HepG2 (cell line): ENCODE data around the gene RAPGEF6. TPM values are rescaled to one million over a fixed set of nuclear protein-coding genes. Genes with fewer than 3 reads are reported as not detected.

Experiments used
- ATF6 ChIP-seq: sonication (generic); formaldehyde crosslinking; conservative IDR thresholded peaks from 2 replicates; pipeline ENCODE4 v1.4.0; 2020; ENCODE audit warnings: missing genetic modification reagents
- CEBPG ChIP-seq: IDR thresholded peaks from 2 replicates; pipeline ENCODE4 v1.6.1; 2016
- ETV5 ChIP-seq: IDR thresholded peaks from 2 replicates; pipeline ENCODE4 v1.6.1; 2018; ENCODE audit warnings: missing biosample characterization, missing genetic modification reagents, inconsistent platforms, borderline replicate concordance
- FOXA1 ChIP-seq, 2 experiments: fragments of 450-650 bp in 1 of 2; sonication (generic) in 1 of 2; formaldehyde crosslinking in 1 of 2; IDR thresholded peaks; 2 replicates each; pipeline versions ENCODE4 v1.4.0 to v1.6.1; 2016 to 2020; ENCODE audit warnings: missing genetic modification reagents in 1 of 2
- HMG20A ChIP-seq: IDR thresholded peaks from 2 replicates; pipeline ENCODE4 v1.6.1; 2016; ENCODE audit warnings: borderline replicate concordance
- ISL2 ChIP-seq: sonication (generic); formaldehyde crosslinking; IDR thresholded peaks from 2 replicates; pipeline ENCODE4 v1.5.0; 2020; ENCODE audit warnings: missing genetic modification reagents
- JUND ChIP-seq: sonication (generic); formaldehyde crosslinking; IDR thresholded peaks from 2 replicates; pipeline ENCODE4 v1.8.0; 2022; ENCODE audit warnings: mild to moderate bottlenecking, missing genetic modification reagents
- LBX2 ChIP-seq: sonication (generic); formaldehyde crosslinking; IDR thresholded peaks from 2 replicates; pipeline ENCODE4 v1.5.0; 2020; ENCODE audit warnings: missing genetic modification reagents, mild to moderate bottlenecking, borderline replicate concordance
- NFE2L2 ChIP-seq: fragments of 150-350 bp; IDR thresholded peaks from 2 replicates; pipeline ENCODE4 v1.6.1; 2014; ENCODE audit warnings: low read length
- PHB2 ChIP-seq: fragments of 450-650 bp; IDR thresholded peaks from 2 replicates; pipeline ENCODE4 v1.6.1; 2018; ENCODE audit not compliant: partially characterized antibody
- PHF20 ChIP-seq: sonication (generic); formaldehyde crosslinking; IDR thresholded peaks from 2 replicates; pipeline ENCODE4 v1.5.0; 2020; ENCODE audit warnings: mild to moderate bottlenecking, missing genetic modification reagents
- PLRG1 ChIP-seq: fragments of 450-650 bp; conservative IDR thresholded peaks from 2 replicates; pipeline ENCODE4 v1.6.1; 2016
- RAD21 ChIP-seq: fragments of 450-650 bp; formaldehyde crosslinking; IDR thresholded peaks from 2 replicates; pipeline ENCODE4 v1.5.0; 2020; ENCODE audit warnings: mild to moderate bottlenecking
- SCMH1 ChIP-seq: sonication (generic); formaldehyde crosslinking; IDR thresholded peaks from 2 replicates; pipeline ENCODE4 v1.9.0; 2021; ENCODE audit warnings: missing genetic modification reagents, mild to moderate bottlenecking, borderline replicate concordance
- SIX1 ChIP-seq: sonication (generic); formaldehyde crosslinking; IDR thresholded peaks from 2 replicates; pipeline ENCODE4 v1.4.0; 2020; ENCODE audit warnings: missing genetic modification reagents, borderline replicate concordance
- SP1 ChIP-seq, 2 experiments: fragments of 450-650 bp in 1 of 2; sonication (generic) in 1 of 2; formaldehyde crosslinking in 1 of 2; IDR thresholded peaks; 2 replicates each; pipeline versions ENCODE4 v1.4.0 to v1.6.1; 2016 to 2020; ENCODE audit warnings: missing genetic modification reagents in 1 of 2
- THAP11 ChIP-seq: IDR thresholded peaks from 2 replicates; pipeline ENCODE4 v1.6.1; 2016; ENCODE audit warnings: missing biosample characterization, missing genetic modification reagents
- TMF1 ChIP-seq: sonication (generic); formaldehyde crosslinking; IDR thresholded peaks from 2 replicates; pipeline ENCODE4 v1.8.1; 2022; ENCODE audit warnings: low read depth, missing genetic modification reagents
- ZFP36 ChIP-seq: fragments of 150-350 bp; IDR thresholded peaks from 2 replicates; pipeline ENCODE4 v1.6.1; 2018; ENCODE audit warnings: borderline replicate concordance, low read length, low read depth; ENCODE audit not compliant: partially characterized antibody
- ZNF292 ChIP-seq: sonication (generic); formaldehyde crosslinking; IDR thresholded peaks from 2 replicates; pipeline ENCODE4 v1.8.1; 2022; ENCODE audit warnings: mild to moderate bottlenecking, low read depth, missing genetic modification reagents, borderline replicate concordance
- ZNF317 ChIP-seq: sonication (generic); formaldehyde crosslinking; IDR thresholded peaks from 2 replicates; pipeline ENCODE4 v1.5.0; 2020; ENCODE audit warnings: mild to moderate bottlenecking, missing genetic modification reagents
- ZNF496 ChIP-seq: sonication (generic); formaldehyde crosslinking; IDR thresholded peaks from 2 replicates; pipeline ENCODE4 v1.8.1; 2023; ENCODE audit warnings: mild to moderate bottlenecking, moderate library complexity, missing genetic modification reagents; ENCODE audit not compliant: insufficient replicate concordance
- ZNF513 ChIP-seq: sonication (generic); formaldehyde crosslinking; conservative IDR thresholded peaks from 2 replicates; pipeline ENCODE4 v1.5.0; 2020; ENCODE audit warnings: missing genetic modification reagents
- ZNF543 ChIP-seq: sonication (generic); formaldehyde crosslinking; IDR thresholded peaks from 2 replicates; pipeline ENCODE4 v1.4.0; 2020; ENCODE audit warnings: mild to moderate bottlenecking, missing genetic modification reagents
- ZNF567 ChIP-seq: sonication (generic); formaldehyde crosslinking; IDR thresholded peaks from 2 replicates; pipeline ENCODE4 v1.8.1; 2023; ENCODE audit warnings: mild to moderate bottlenecking, missing genetic modification reagents, borderline replicate concordance
- ZNF614 ChIP-seq: IDR thresholded peaks from 2 replicates; pipeline ENCODE4 v1.6.1; 2018; ENCODE audit warnings: missing biosample characterization, missing genetic modification reagents, inconsistent platforms, borderline replicate concordance
- ZNF678 ChIP-seq: sonication (generic); formaldehyde crosslinking; IDR thresholded peaks from 2 replicates; pipeline ENCODE4 v1.4.0; 2020; ENCODE audit warnings: mild to moderate bottlenecking, missing genetic modification reagents
- ZSCAN29 ChIP-seq: sonication (generic); formaldehyde crosslinking; conservative IDR thresholded peaks from 2 replicates; pipeline ENCODE4 v1.4.0; 2020; ENCODE audit warnings: mild to moderate bottlenecking, missing genetic modification reagents
- polyA plus RNA-seq, 8 experiments: library from polyadenylated mRNA; depleted of rRNA in 3 of 8; stranded (reverse) in 7 of 8; unstranded in 1 of 8; fragments of >200 nt; fragmentation: Illumina TruSeq in 4 of 8; extraction: Trizol in 4 of 8; gene quantifications; 2 replicates each; pipeline versions ENCODE4 v1.2.1 to v1.2.3, GENCODE V29; 2011 to 2016; ENCODE audit warnings: low read depth in 4 of 8, missing spikeins in 1 of 8, mixed read lengths in 1 of 8; ENCODE audit not compliant: insufficient read depth in 1 of 8
- total RNA-seq, 5 experiments: library from RNA; depleted of rRNA; stranded (reverse); fragments of >200 nt; fragmentation: Illumina TruSeq; extraction: Trizol; gene quantifications; 2 replicates each; pipeline ENCODE4 v1.2.3, GENCODE V29; 2016; ENCODE audit warnings: low read depth in 1 of 5
- TF ChIP-seq, protein P1 (sequence below): sonication (generic); formaldehyde crosslinking; IDR thresholded peaks from 2 replicates; pipeline ENCODE4 v1.4.0; 2020; ENCODE audit warnings: mild to moderate bottlenecking, missing genetic modification reagents

RAPGEF6 gene
- total and polyA plus RNA-seq, 2 of the 13 experiments (the other 11 are each of a cell fraction or from before 2014, with no cell fraction given) = 7.7 to 24.6 TPM

DNA sequence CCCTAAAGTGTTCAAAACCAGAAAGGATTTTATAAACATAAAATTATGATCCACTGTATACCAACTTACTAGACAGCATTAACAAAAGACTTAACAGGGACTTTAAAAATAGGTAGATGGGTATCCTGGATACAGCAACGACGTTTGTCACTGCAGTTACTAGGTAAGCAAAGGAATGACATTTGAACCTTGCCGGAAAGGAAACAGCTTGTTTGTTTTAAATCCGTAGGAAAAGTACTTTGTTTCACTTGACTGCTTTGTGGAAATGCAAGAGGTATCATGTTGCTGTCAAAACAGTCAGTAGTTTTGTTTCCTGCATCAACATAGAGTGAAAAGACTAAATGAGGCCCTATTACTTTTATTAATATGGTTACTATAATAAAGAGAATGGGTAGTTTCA lies 248.2 kb downstream of the RAPGEF6 start (continued):
- TF ChIP-seq FOXA1 (IDR thresholded peaks at IDR 0.05) = peak; percentile 56
- TF ChIP-seq FOXA1 (CRISPR knock-in tag; IDR thresholded peaks at IDR 0.05) = peak; percentile 83
- TF ChIP-seq ZFP36 = no peak
- TF ChIP-seq THAP11 (CRISPR knock-in tag) = peak; percentile 41; the same call in 1 of the 2 replicates
- TF ChIP-seq PHB2 = no peak
- TF ChIP-seq NFE2L2 = no peak
- no peak for TF ChIP-seq ZNF567 (CRISPR knock-in tag)
- no peak for TF ChIP-seq ZNF317
- no peak for TF ChIP-seq ZNF543 (CRISPR knock-in tag)
- peak; percentile 75; the same call in 1 of the 2 replicates for TF ChIP-seq HMG20A (CRISPR knock-in tag)
- TF ChIP-seq ZSCAN29 (CRISPR knock-in tag) = no peak
- TF ChIP-seq JUND (CRISPR knock-in tag) = no peak
- peak; percentile 65 for TF ChIP-seq CEBPG
- peak; percentile 48 for TF ChIP-seq ISL2 (CRISPR knock-in tag)
- TF ChIP-seq SCMH1 (CRISPR knock-in tag) = no peak
- no peak for TF ChIP-seq ZNF496 (CRISPR knock-in tag)
- TF ChIP-seq SP1 (IDR thresholded peaks at IDR 0.05) = no peak
- TF ChIP-seq SP1 (CRISPR knock-in tag; IDR thresholded peaks at IDR 0.05) = no peak
- no peak for TF ChIP-seq ZNF513 (CRISPR knock-in tag)
- peak; percentile 79; the same call in 1 of the 2 replicates for TF ChIP-seq ETV5
- no peak for TF ChIP-seq PHF20 (CRISPR knock-in tag)
- TF ChIP-seq PLRG1 = no peak
- TF ChIP-seq TMF1 (CRISPR knock-in tag) = no peak
- no peak for TF ChIP-seq ZNF292 (CRISPR knock-in tag)
- no peak for TF ChIP-seq LBX2 (CRISPR knock-in tag)
- peak; percentile 61; the same call in 1 of the 2 replicates for TF ChIP-seq ZNF614 (CRISPR knock-in tag)
- no peak for TF ChIP-seq ATF6 (CRISPR knock-in tag)
- no peak for TF ChIP-seq RAD21 (CRISPR knock-in tag)
- TF ChIP-seq ZNF678 (CRISPR knock-in tag) = no peak
- TF ChIP-seq SIX1 (CRISPR knock-in tag) = peak; percentile 98
- TF ChIP-seq, protein P1, sequence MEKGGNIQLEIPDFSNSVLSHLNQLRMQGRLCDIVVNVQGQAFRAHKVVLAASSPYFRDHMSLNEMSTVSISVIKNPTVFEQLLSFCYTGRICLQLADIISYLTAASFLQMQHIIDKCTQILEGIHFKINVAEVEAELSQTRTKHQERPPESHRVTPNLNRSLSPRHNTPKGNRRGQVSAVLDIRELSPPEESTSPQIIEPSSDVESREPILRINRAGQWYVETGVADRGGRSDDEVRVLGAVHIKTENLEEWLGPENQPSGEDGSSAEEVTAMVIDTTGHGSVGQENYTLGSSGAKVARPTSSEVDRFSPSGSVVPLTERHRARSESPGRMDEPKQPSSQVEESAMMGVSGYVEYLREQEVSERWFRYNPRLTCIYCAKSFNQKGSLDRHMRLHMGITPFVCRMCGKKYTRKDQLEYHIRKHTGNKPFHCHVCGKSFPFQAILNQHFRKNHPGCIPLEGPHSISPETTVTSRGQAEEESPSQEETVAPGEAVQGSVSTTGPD (CRISPR knock-in tag) = no peak
